Measurements from ENCODE around the gene CNTNAP4.

Gene CNTNAP4

GRCh38 chr16:76390476-76390875 is 113.3 kb downstream of the CNTNAP4 start:
- H3K9me3 ChIP-seq (ENCODE audit: control insufficient read depth in 2 of 2, low read length in 2 of 2): no peaks in the 10 kb centered on the region

GRCh38 chr16:76396977-76397376 is 119.8 kb downstream of the CNTNAP4 start:
- Histone ChIP-seq H3K9ac (ENCODE audit: low read length in 2 of 2) (no peak overlapping the region), H3K4me1 (ENCODE audit: control insufficient read depth, insufficient read depth, low read length) (no peaks in the 10 kb centered on the region), H3K9me3 (ENCODE audit: control insufficient read depth in 2 of 2, low read length in 2 of 2) (no peaks in the 10 kb centered on the region), H3K27ac (ENCODE audit: low read length) (no peak overlapping the region), H3K27me3 (ENCODE audit: control insufficient read depth in 1 of 2, insufficient read depth in 2 of 2, low read length in 2 of 2) (no peaks in the 10 kb centered on the region), H3K4me3 (ENCODE audit: low read length in 2 of 2) (no peak overlapping the region), H3K36me3 (ENCODE audit: control insufficient read depth in 2 of 2, insufficient read depth in 2 of 2, low read length in 2 of 2) (no peaks in the 10 kb centered on the region)

More at GRCh38 chr16:76390476-76390875, 113.3 kb downstream of the CNTNAP4 start:
- Histone ChIP-seq H3K27me3 (ENCODE audit: control insufficient read depth in 1 of 2, insufficient read depth in 2 of 2, low read length in 2 of 2) (no peaks in the 10 kb centered on the region), H3K4me1 (ENCODE audit: control insufficient read depth, insufficient read depth, low read length) (no peaks in the 10 kb centered on the region), H3K27ac (ENCODE audit: low read length) (no peak overlapping the region), H3K9ac (ENCODE audit: low read length in 2 of 2) (no peak overlapping the region), H3K4me3 (ENCODE audit: low read length in 2 of 2) (no peak overlapping the region), H3K36me3 (ENCODE audit: control insufficient read depth in 2 of 2, insufficient read depth in 2 of 2, low read length in 2 of 2) (no peaks in the 10 kb centered on the region)

- Histone ChIP-seq H3K9me3 (ENCODE audit: control insufficient read depth in 2 of 2, low read length in 2 of 2) (peaks cover 0 to 4% of the 10 kb centered on the region in 2 donors), H3K36me3 (ENCODE audit: control insufficient read depth in 2 of 2, insufficient read depth in 2 of 2, low read length in 2 of 2) (no peaks in the 10 kb centered on the region)
Observed at GRCh38 chr16:76409706-76410105, 132.5 kb downstream of the CNTNAP4 start.

GRCh38 chr16:76421571-76421970 is 144.4 kb downstream of the CNTNAP4 start:
- Histone ChIP-seq H3K36me3 (ENCODE audit: control insufficient read depth in 2 of 2, insufficient read depth in 2 of 2, low read length in 2 of 2) (no peaks in the 10 kb centered on the region), H3K9me3 (ENCODE audit: control insufficient read depth in 2 of 2, low read length in 2 of 2) (no peaks in the 10 kb centered on the region), H3K4me3 (ENCODE audit: low read length in 2 of 2) (no peak overlapping the region), H3K27ac (ENCODE audit: low read length) (no peak overlapping the region), H3K9ac (ENCODE audit: low read length in 2 of 2) (no peak overlapping the region), H3K27me3 (ENCODE audit: control insufficient read depth in 1 of 2, insufficient read depth in 2 of 2, low read length in 2 of 2) (no peaks in the 10 kb centered on the region), H3K4me1 (ENCODE audit: control insufficient read depth, insufficient read depth, low read length) (no peaks in the 10 kb centered on the region)

More at GRCh38 chr16:76409706-76410105, 132.5 kb downstream of the CNTNAP4 start:
- no peaks in the 10 kb centered on the region for H3K4me1 ChIP-seq (ENCODE audit: control insufficient read depth, insufficient read depth, low read length)
- no peaks in the 10 kb centered on the region for H3K27me3 ChIP-seq (ENCODE audit: control insufficient read depth in 1 of 2, insufficient read depth in 2 of 2, low read length in 2 of 2)
- H3K4me3 ChIP-seq (ENCODE audit: low read length in 2 of 2): no peak overlapping the region
- no peak overlapping the region for H3K27ac ChIP-seq (ENCODE audit: low read length)
- no peak overlapping the region for H3K9ac ChIP-seq (ENCODE audit: low read length in 2 of 2)

- no peak overlapping the region for H3K4me3 ChIP-seq (ENCODE audit: low read length in 2 of 2)
- no peak overlapping the region for H3K27ac ChIP-seq (ENCODE audit: low read length)
- no peaks in the 10 kb centered on the region for H3K27me3 ChIP-seq (ENCODE audit: control insufficient read depth in 1 of 2, insufficient read depth in 2 of 2, low read length in 2 of 2)
- no peaks in the 10 kb centered on the region for H3K36me3 ChIP-seq (ENCODE audit: control insufficient read depth in 2 of 2, insufficient read depth in 2 of 2, low read length in 2 of 2)
- no peak overlapping the region for H3K9ac ChIP-seq (ENCODE audit: low read length in 2 of 2)
- H3K4me1 ChIP-seq (ENCODE audit: control insufficient read depth, insufficient read depth, low read length): no peaks in the 10 kb centered on the region
- H3K9me3 ChIP-seq (ENCODE audit: control insufficient read depth in 2 of 2, low read length in 2 of 2): no peaks in the 10 kb centered on the region
Observed at GRCh38 chr16:76428858-76429257, 151.7 kb downstream of the CNTNAP4 start.

GRCh38 chr16:76441391-76441790 is 164.2 kb downstream of the CNTNAP4 start:
- Histone ChIP-seq H3K27ac (ENCODE audit: low read length) (no peak overlapping the region), H3K4me3 (ENCODE audit: low read length in 2 of 2) (no peak overlapping the region), H3K27me3 (ENCODE audit: control insufficient read depth in 1 of 2, insufficient read depth in 2 of 2, low read length in 2 of 2) (no peaks in the 10 kb centered on the region), H3K9me3 (ENCODE audit: control insufficient read depth in 2 of 2, low read length in 2 of 2) (no peaks in the 10 kb centered on the region), H3K9ac (ENCODE audit: low read length in 2 of 2) (no peak overlapping the region), H3K4me1 (ENCODE audit: control insufficient read depth, insufficient read depth, low read length) (no peaks in the 10 kb centered on the region), H3K36me3 (ENCODE audit: control insufficient read depth in 2 of 2, insufficient read depth in 2 of 2, low read length in 2 of 2) (no peaks in the 10 kb centered on the region)

GRCh38 chr16:76441876-76442275 is 164.7 kb downstream of the CNTNAP4 start:
- Histone ChIP-seq H3K36me3 (ENCODE audit: control insufficient read depth in 2 of 2, insufficient read depth in 2 of 2, low read length in 2 of 2) (no peaks in the 10 kb centered on the region), H3K4me3 (ENCODE audit: low read length in 2 of 2) (no peak overlapping the region), H3K4me1 (ENCODE audit: control insufficient read depth, insufficient read depth, low read length) (no peaks in the 10 kb centered on the region), H3K27ac (ENCODE audit: low read length) (no peak overlapping the region), H3K9me3 (ENCODE audit: control insufficient read depth in 2 of 2, low read length in 2 of 2) (no peaks in the 10 kb centered on the region), H3K27me3 (ENCODE audit: control insufficient read depth in 1 of 2, insufficient read depth in 2 of 2, low read length in 2 of 2) (no peaks in the 10 kb centered on the region), H3K9ac (ENCODE audit: low read length in 2 of 2) (no peak overlapping the region)

GRCh38 chr16:76443973-76444372 is 166.8 kb downstream of the CNTNAP4 start:
- H3K36me3 ChIP-seq (ENCODE audit: control insufficient read depth in 2 of 2, insufficient read depth in 2 of 2, low read length in 2 of 2): no peaks in the 10 kb centered on the region
- H3K4me1 ChIP-seq (ENCODE audit: control insufficient read depth, insufficient read depth, low read length): no peaks in the 10 kb centered on the region
- H3K4me3 ChIP-seq (ENCODE audit: low read length in 2 of 2): no peak overlapping the region
- H3K27me3 ChIP-seq (ENCODE audit: control insufficient read depth in 1 of 2, insufficient read depth in 2 of 2, low read length in 2 of 2): no peaks in the 10 kb centered on the region
- no peak overlapping the region for H3K27ac ChIP-seq (ENCODE audit: low read length)
- H3K9ac ChIP-seq (ENCODE audit: low read length in 2 of 2): no peak overlapping the region
- no peaks in the 10 kb centered on the region for H3K9me3 ChIP-seq (ENCODE audit: control insufficient read depth in 2 of 2, low read length in 2 of 2)

- no peak overlapping the region for H3K27ac ChIP-seq (ENCODE audit: low read length)
- no peaks in the 10 kb centered on the region for H3K27me3 ChIP-seq (ENCODE audit: control insufficient read depth in 1 of 2, insufficient read depth in 2 of 2, low read length in 2 of 2)
- H3K4me1 ChIP-seq (ENCODE audit: control insufficient read depth, insufficient read depth, low read length): no peaks in the 10 kb centered on the region
- no peak overlapping the region for H3K4me3 ChIP-seq (ENCODE audit: low read length in 2 of 2)
- H3K36me3 ChIP-seq (ENCODE audit: control insufficient read depth in 2 of 2, insufficient read depth in 2 of 2, low read length in 2 of 2): no peaks in the 10 kb centered on the region
- H3K9me3 ChIP-seq (ENCODE audit: control insufficient read depth in 2 of 2, low read length in 2 of 2): no peaks in the 10 kb centered on the region
- H3K9ac ChIP-seq (ENCODE audit: low read length in 2 of 2): no peak overlapping the region
Observed at GRCh38 chr16:76444832-76445231, 167.6 kb downstream of the CNTNAP4 start.

- Histone ChIP-seq H3K9me3 (ENCODE audit: control insufficient read depth in 2 of 2, low read length in 2 of 2) (no peaks in the 10 kb centered on the region), H3K27me3 (ENCODE audit: control insufficient read depth in 1 of 2, insufficient read depth in 2 of 2, low read length in 2 of 2) (no peaks in the 10 kb centered on the region), H3K36me3 (ENCODE audit: control insufficient read depth in 2 of 2, insufficient read depth in 2 of 2, low read length in 2 of 2) (no peaks in the 10 kb centered on the region), H3K4me3 (ENCODE audit: low read length in 2 of 2) (no peak overlapping the region), H3K27ac (ENCODE audit: low read length) (no peak overlapping the region), H3K9ac (ENCODE audit: low read length in 2 of 2) (no peak overlapping the region), H3K4me1 (ENCODE audit: control insufficient read depth, insufficient read depth, low read length) (no peaks in the 10 kb centered on the region)
Observed at GRCh38 chr16:76445815-76446214, 168.6 kb downstream of the CNTNAP4 start.

- H3K4me3 ChIP-seq (ENCODE audit: low read length in 2 of 2): no peak overlapping the region
Observed at GRCh38 chr16:76446251-76446650, 169.1 kb downstream of the CNTNAP4 start.

More at GRCh38 chr16:76446251-76446650, 169.1 kb downstream of the CNTNAP4 start:
- Histone ChIP-seq H3K9ac (ENCODE audit: low read length in 2 of 2) (no peak overlapping the region), H3K4me1 (ENCODE audit: control insufficient read depth, insufficient read depth, low read length) (no peaks in the 10 kb centered on the region), H3K27me3 (ENCODE audit: control insufficient read depth in 1 of 2, insufficient read depth in 2 of 2, low read length in 2 of 2) (no peaks in the 10 kb centered on the region), H3K27ac (ENCODE audit: low read length) (no peak overlapping the region), H3K9me3 (ENCODE audit: control insufficient read depth in 2 of 2, low read length in 2 of 2) (no peaks in the 10 kb centered on the region), H3K36me3 (ENCODE audit: control insufficient read depth in 2 of 2, insufficient read depth in 2 of 2, low read length in 2 of 2) (no peaks in the 10 kb centered on the region)

Measured in stomach smooth muscle (tissue), 2 donors.